NCI-H524 (cell line): ENCODE results near the gene PTP4A1.
A peak's percentile ranks its signal among the peaks of the same experiment; 100 is the strongest.
"Not testable (repeated sequence)": the region's sequence is repeated elsewhere in the genome, so short reads cannot be mapped to it uniquely, and the experiment has no call there.

Experiments used
- DNase-seq, 2 experiments: peaks; one replicate each; lab custom pipeline; 2025; lab: John Stamatoyannopoulos, UW

The PTP4A1 gene

DNA sequence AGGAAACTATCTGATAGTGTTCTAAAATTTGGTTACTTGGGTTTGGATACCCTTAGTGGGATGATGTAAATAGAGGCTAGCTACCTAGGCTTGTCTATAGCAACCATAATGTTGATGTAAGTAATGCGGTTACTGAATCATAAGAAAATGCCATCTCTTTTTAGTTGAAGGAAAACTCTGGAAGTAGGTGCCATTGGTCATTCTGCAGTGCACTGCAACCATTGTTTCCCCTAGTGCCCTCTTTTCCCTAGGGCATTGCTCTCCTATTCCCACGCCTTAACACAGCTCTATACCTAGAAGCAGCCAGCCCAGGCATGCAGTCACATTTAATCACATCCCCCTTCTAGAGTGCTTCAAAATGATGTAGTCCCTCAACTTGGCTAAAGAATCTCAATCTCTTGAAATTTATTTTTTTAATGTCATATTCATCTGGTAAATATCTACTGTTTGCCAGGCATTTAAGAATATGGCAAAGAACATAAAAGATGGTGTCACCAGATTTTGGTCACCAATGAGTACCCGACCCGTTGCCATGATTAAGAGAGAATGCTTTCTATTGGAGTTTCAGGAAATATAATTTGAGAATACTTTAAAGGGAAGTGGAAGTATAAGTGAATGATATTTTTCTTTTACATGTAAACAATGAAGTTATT, 10.4 kb downstream of the PTP4A1 start:
- no peak for DNase-seq

DNA sequence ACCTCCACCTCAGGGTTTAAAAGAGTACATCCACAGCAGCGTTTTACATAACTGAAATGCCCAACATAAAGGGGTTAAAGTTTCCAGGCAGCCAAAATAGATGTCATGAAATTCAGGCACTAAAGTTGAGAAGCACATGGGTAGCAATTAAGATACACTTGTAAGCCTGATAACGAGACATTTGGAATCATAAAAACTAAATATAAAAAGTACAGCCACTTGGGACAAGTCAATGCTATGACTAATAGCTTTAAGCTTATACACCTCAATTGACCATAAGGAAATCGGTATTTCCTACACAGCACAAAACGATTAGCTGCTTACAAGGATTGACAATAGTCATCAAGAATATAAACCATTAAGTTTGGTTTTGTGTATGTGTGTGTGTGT, 11.8 kb downstream of the PTP4A1 start:
- no peak for DNase-seq

DNA sequence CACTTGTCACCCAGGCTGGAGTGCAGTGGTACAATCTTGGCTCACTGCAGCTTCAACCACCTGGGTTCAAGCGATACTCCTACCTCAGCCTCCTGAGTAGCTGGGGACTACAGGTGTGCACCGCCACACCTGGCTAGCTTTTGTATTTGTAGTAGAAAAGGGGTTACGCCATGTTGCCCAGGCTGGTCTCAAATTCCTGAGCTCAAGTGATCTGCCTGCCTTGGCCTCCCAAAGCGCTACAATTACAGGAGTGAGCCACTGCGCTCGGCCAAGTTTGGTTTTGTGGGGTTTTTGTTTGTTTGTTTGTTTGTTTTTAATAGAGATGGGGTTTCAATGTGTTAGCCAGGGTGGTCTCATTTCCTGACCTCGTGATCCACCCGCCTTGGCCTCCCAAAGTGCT, 12.3 kb downstream of the PTP4A1 start:
- DNase-seq = no peak

DNA sequence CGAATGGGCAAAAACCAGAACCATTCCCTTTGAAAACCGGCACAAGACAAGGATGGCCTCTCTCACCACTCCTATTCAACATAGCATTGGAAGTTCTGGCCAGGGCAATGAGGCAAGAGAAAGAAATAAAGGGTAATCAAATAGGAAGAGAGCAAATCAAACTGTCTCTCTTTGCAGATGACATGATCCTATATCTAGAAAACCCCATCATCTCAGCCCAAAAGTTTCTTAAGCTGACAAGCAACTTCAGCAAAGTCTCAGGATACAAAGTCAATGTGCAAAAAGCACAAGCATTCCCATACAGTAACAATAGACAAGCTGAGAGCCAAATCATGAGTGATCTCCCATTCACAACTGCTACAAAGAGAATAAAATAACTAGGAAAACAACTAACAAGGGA, 13.4 kb downstream of the PTP4A1 start:
- not testable (repeated sequence) for DNase-seq

DNA sequence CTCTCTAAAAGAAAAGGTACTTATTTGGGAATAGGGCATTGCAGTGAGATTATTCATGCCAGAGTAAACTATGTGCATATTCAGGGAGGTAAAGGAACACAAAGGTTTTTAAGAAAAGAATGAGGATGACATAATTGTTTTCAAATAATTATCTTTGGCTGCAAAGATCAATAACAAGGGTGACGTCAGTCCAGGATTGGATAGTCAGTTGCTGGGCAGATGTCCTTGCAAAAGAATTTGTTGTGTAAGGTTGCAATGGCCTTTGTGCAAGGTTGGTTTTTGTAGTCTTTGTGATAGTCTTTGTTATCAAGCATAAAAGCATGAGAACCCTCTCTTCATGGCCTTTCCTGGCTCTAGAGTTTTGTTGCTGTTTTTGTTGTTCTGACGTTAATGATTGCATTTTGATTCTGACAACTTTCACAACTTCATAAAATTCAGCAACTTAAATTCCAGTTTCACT, 17.7 kb downstream of the PTP4A1 start:
- DNase-seq = no peak

DNA sequence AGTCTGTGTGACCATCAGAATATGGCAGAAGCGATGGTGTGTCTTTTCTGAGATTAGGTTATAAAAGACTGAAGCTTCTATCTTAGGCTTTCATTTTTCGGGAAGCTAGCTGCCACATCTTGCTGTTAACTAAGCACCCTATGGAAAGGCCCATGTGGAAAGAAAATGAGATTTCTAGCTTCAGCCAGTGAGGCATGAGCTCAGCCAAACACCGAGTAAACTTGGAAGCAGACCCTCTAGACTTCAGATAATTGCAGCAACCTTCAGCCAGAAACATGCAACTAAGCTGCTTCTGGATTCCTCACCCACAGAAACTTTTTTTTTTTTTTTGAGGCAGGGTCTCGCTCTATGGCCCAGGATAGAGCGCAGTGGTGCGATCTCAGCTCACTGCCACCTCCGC, 20.6 kb downstream of the PTP4A1 start:
- DNase-seq = no peak

DNA sequence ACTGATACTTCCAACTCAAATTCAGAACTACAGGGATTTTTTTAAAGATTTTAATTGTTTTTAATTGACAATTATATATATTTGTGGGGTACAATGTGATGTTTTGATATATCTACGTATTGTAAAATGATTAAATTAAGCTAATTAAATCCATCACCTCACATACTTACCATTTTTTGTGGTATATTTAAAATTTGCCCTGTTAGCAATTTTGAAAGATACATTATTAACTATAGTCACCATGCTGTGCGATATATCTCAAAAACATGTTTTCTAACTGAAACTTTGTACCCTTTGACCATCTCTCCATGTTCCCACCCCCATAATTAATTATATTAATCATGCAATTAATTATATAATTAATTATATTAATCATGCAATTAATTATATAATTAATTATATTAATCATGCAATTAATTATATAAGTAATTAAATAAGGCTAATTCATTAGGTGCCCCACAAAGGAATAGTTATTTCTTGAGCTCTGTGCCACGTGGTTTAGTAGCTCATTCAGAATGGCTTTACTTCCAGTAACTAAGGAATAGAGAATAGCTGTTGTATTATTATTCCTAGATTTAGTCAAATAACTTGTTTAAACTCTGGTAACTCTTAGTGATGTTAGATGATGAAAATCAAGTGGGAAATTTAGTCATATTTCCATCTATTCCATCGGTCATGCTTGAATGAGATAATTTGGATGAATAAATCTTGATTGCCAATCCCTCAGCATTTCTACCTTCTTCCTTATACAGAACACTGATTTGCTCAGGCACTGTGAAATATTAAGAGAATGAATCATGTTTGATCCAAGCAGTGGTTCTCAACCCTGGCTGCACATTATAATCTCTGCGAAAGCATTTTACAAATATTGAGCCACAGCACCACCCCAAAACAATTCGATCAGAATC, 25.1 kb downstream of the PTP4A1 start:
- DNase-seq = no peak

DNA sequence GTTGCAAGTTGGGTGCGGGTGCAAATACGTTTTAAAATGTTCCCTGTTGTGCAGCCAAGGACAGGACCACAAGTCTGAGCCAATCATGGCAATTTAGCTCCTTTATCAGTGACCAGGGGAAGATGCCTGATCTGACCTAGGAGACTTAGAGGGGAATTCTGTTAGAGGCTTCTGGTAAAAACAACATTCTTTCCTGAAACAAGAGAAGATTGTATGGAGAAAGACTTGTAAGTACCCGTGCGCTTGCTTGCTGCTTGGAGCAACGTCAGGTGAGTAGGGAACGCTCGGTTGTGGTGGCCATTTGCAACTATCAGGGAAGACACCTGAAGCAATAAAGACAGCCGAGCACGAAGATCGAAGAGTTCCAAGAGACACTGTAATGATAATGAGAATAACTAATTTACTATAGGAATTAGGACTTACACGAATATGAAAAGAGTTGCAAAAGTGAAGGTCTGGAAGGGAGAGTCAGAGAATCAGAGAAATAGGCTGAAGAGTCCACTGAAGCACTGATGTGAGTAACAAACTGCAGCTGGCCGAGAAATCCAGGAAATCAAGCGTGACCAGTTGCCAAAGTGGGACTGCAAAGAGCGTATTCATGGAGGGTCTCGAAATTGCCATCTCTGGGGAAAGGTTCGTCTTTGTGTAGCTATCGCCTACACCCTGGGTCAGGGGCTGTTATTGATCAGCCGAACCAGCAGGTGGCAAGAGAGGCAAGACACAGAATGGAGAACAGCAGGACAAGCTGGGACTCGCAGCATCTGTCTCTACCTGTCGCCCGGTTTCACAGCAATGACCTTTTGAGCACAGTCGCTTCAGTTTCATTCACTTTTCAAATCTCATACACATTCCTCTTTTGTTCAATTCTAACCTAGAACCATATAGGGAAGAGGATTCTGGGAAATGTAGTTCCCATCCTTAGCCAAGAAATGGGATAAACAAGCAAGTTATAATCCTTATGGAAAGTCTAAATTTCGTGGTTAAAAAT, 26.1 kb downstream of the PTP4A1 start:
- DNase-seq = peak; percentile 71 to 90

DNA sequence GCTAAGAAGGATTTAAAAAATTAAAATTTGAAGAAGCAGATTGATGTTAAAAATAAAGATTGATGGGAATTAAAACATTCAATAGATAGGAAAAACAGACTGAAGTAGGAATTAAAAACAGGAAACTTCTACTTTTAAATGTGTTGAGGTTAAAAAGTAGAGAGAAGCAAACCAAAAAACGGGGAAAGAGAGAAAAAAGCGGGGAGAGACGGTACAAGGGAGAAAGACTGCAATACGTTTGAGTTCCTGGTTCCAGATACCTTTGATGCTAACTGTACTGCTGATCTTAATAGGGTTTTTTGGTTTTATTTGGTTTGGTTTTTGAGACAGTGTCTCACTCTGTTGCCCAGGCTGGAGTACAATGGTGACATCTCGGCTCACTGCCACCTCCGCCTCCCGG, 27.0 kb downstream of the PTP4A1 start:
- DNase-seq = no peak

DNA sequence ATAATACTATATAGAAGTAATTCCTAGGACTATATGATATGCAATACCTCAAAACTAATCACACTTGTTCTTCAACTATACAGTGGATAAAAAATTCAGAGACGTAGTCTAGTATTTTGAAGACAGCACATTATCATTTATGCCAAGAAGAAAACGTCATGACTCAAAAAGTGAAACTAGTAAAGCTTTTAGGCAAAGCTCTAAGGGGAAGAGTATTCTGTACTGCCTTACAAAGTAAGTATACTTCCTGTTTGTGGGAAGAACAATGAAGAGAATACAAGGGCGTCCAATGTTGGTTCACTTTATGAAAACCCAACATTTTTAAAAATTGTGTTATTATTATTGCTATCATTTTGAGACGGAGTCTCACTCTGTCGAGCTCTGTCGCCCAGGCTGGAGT, 27.9 kb downstream of the PTP4A1 start:
- no peak for DNase-seq

DNA sequence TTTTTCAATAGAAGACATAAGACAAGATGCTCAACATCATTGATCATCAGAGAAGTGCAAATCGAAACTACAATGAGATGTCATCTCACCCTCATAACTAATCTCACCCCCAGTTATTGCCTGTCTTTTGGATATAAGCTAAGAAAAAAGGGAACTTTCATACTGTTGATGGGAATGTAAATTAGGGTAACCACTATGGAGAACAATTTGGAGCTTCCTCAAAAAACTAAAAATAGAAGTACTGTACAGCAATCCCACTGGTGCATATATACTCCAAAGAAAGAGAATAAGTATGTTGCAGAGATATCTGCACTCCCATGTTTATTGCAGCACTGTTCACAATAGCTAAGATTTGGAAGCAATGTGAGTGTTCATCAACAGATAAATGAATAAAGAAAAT, 37.0 kb downstream of the PTP4A1 start:
- no peak for DNase-seq

DNA sequence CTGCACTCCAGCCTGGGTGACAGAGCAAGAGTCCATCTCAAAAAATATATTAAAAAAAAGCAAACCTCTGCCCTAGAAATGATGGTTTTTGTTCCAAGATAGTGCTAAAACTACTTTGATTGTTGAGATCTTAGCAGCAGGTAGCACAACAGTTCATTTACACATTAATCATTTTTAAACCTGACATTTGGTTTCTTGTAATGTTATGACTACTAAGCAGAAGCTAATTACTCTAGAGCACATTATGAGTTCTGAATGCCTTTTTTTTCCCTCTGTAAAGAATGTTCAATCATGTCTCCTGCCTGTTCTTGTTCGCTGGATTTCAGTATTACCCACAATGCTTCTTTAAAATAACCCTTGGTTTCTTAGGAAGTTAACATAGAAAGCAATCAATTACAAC, 38.7 kb downstream of the PTP4A1 start:
- no peak for DNase-seq

DNA sequence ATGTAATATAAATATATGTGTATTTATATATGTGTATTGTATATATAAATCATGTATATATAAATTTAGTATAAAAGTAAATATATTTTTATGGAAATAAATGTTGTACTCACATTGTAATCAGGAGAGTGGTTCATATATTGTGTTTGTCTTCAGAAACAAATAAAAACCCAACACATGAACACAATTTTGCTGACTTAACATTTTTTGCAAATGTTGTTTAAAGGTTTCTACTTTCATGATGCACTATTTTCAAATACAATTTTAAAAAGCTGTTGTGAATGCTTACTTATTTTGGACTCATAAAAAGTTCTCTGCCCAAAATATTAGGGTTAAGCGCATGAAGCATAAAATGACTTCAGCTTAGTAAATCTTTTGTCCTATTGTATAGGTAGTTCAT, 39.3 kb downstream of the PTP4A1 start:
- DNase-seq = no peak

DNA sequence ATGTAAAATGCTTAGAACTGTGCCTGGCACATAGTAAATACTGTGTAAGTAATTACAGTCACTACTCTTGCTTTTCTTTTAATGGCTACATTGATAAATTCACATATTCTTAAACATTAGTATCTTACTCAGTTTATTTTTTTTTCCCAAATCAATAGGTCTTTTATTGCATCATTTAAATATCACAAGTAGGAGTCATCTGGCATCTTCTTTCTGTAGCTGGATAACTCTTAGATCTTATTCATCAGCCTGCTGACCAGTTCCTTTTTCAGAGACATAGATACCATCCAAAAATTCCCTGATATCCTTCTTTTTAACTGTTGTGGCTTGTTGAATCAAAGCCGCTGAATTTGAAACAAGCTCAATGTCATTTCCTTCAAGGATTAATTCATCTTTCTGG, 43.3 kb downstream of the PTP4A1 start:
- no peak for DNase-seq
